GM19372 (cell line): ENCODE data around the gene SLC26A11.
"Not testable (repeated sequence)": the region's sequence is repeated elsewhere in the genome, so short reads cannot be mapped to it uniquely, and the experiment has no call there.

Experiments used
- ATAC-seq: cut with Tn5 transposase; IDR thresholded peaks from one replicate; pipeline ENCODE4 v1.9.1; 2021; ENCODE audit warnings: mild to moderate bottlenecking, low read depth, moderate library complexity; ENCODE audit not compliant: unreplicated experiment

SLC26A11 gene

GRCh38 chr17:80195671-80196529 lies 24.3 kb upstream of the SLC26A11 start:
- no peak for ATAC-seq

- no peak for ATAC-seq
Observed at GRCh38 chr17:80196652-80197051, 23.6 kb upstream of the SLC26A11 start.

- ATAC-seq: no peak
Observed at GRCh38 chr17:80198144-80198661, 22.0 kb upstream of the SLC26A11 start.

GRCh38 chr17:80199295-80199694 lies 20.9 kb upstream of the SLC26A11 start:
- not testable (repeated sequence) for ATAC-seq

GRCh38 chr17:80201446-80201845 lies 18.8 kb upstream of the SLC26A11 start:
- no peak for ATAC-seq

GRCh38 chr17:80202197-80202596 lies 18.0 kb upstream of the SLC26A11 start:
- ATAC-seq: no peak

GRCh38 chr17:80203471-80203963 lies 16.7 kb upstream of the SLC26A11 start:
- ATAC-seq: no peak

- ATAC-seq: no peak
Observed at GRCh38 chr17:80204626-80205468, 15.4 kb upstream of the SLC26A11 start.

- no peak for ATAC-seq
Observed at GRCh38 chr17:80205811-80206210, 14.4 kb upstream of the SLC26A11 start.

- ATAC-seq: no peak
Observed at GRCh38 chr17:80208050-80208449, 12.2 kb upstream of the SLC26A11 start.

GRCh38 chr17:80209765-80210164 lies 10.5 kb upstream of the SLC26A11 start:
- no peak for ATAC-seq

GRCh38 chr17:80210348-80211108 lies 9.7 kb upstream of the SLC26A11 start:
- no peak for ATAC-seq

GRCh38 chr17:80212109-80212508 lies 8.1 kb upstream of the SLC26A11 start:
- ATAC-seq: no peak

- ATAC-seq: no peak
Observed at GRCh38 chr17:80212511-80212910, 7.7 kb upstream of the SLC26A11 start.

GRCh38 chr17:80212962-80213642 lies 7.1 kb upstream of the SLC26A11 start:
- ATAC-seq: no peak

GRCh38 chr17:80213643-80213975 lies 6.6 kb upstream of the SLC26A11 start:
- no peak for ATAC-seq

GRCh38 chr17:80214012-80214877 lies 6.0 kb upstream of the SLC26A11 start:
- no peak for ATAC-seq

- ATAC-seq: no peak
Observed at GRCh38 chr17:80214878-80215210, 5.4 kb upstream of the SLC26A11 start.
